Ascending aorta (tissue), 2 donors: ENCODE measurements around the gene FOXP1. TPM values are rescaled to one million over a fixed set of nuclear protein-coding genes. Genes with fewer than 3 reads are reported as not detected.

ENCODE experiments used
- DNase-seq, 2 donors: peaks; one replicate each; pipeline ENCODE4 v3.0.0-alpha.2; 2019; ENCODE audit warnings: low spot score in 2 of 2
- H3K27ac ChIP-seq, 2 donors: fragments of 200-600 bp; sonication (generic); one replicate each; pipeline ENCODE4 v1.5.1; 2016 to 2017; ENCODE audit warnings: mild to moderate bottlenecking in 1 of 2
- H3K27me3 ChIP-seq: fragments of 200-600 bp; sonication (generic); one replicate; pipeline ENCODE4 v1.5.1; 2017
- H3K36me3 ChIP-seq, 2 donors: fragments of 200-600 bp; sonication (generic); one replicate each; pipeline ENCODE4 v1.5.1; 2016
- H3K4me1 ChIP-seq, 2 donors: fragments of 200-600 bp; sonication (generic); one replicate each; pipeline ENCODE4 v1.5.1; 2016 to 2017; ENCODE audit warnings: mild to moderate bottlenecking in 1 of 2
- H3K4me3 ChIP-seq, 2 donors: fragments of 200-600 bp; sonication (generic); one replicate each; pipeline ENCODE4 v1.5.1; 2016 to 2017; ENCODE audit warnings: mild to moderate bottlenecking in 1 of 2
- H3K9me3 ChIP-seq, 2 donors: fragments of 200-600 bp; sonication (generic); one replicate each; pipeline ENCODE4 v1.5.1; 2016
- CTCF ChIP-seq, 3 experiments: fragments of 200-600 bp in 2 of 3; fragments of 450-650 bp in 1 of 3; sonication (generic) in 2 of 3; IDR thresholded peaks; one replicate each; pipeline ENCODE4 v1.5.1; 2016 to 2019; ENCODE audit warnings: antibody characterized with exemption in 3 of 3, mild to moderate bottlenecking in 1 of 3, moderate library complexity in 1 of 3
- intact Hi-C: fragments of 100-400 bp; cut with DNase I; formaldehyde crosslinking; loops from one replicate; pipeline ENCODE4 v1.15.1; 2023
- total RNA-seq: library from RNA; depleted of rRNA; stranded (reverse); fragments of >200 nt; gene quantifications from one replicate; pipeline ENCODE4 v1.1.0, GENCODE V29; 2016

FOXP1 gene
- total RNA-seq, 1 donor from 2014 or later: 171 TPM

GRCh38 chr3:71484452-71484851, 99.1 kb downstream of the FOXP1 start:
- H3K27me3 ChIP-seq: no peaks in the 10 kb centered on the region
- H3K9me3 ChIP-seq: no peaks in the 10 kb centered on the region
- no peak for TF ChIP-seq CTCF (IDR thresholded peaks at IDR 0.05)
- intact Hi-C loops: no loop called here
- H3K27ac ChIP-seq: no peak overlapping the region
- H3K4me3 ChIP-seq: no peak overlapping the region
- H3K36me3 ChIP-seq: no peaks in the 10 kb centered on the region
- no peak for DNase-seq
- H3K4me1 ChIP-seq: no peaks in the 10 kb centered on the region

GRCh38 chr3:71484047-71484446, 99.5 kb downstream of the FOXP1 start:
- DNase-seq: no peak
- intact Hi-C loops: no loop called here
- no peak for TF ChIP-seq CTCF (IDR thresholded peaks at IDR 0.05)
- no peaks in the 10 kb centered on the region for H3K36me3 ChIP-seq
- H3K27ac ChIP-seq: no peak overlapping the region
- no peaks in the 10 kb centered on the region for H3K9me3 ChIP-seq
- H3K27me3 ChIP-seq: no peaks in the 10 kb centered on the region
- H3K4me3 ChIP-seq: no peak overlapping the region
- H3K4me1 ChIP-seq: no peaks in the 10 kb centered on the region

GRCh38 chr3:71482771-71483170, 100.8 kb downstream of the FOXP1 start:
- Histone ChIP-seq H3K27ac (no peak overlapping the region), H3K9me3 (no peaks in the 10 kb centered on the region), H3K36me3 (no peaks in the 10 kb centered on the region), H3K4me3 (no peak overlapping the region), H3K27me3 (no peaks in the 10 kb centered on the region), H3K4me1 (no peaks in the 10 kb centered on the region)
- intact Hi-C loops: no loop called here
- no peak for TF ChIP-seq CTCF (IDR thresholded peaks at IDR 0.05)
- no peak for DNase-seq

GRCh38 chr3:71478568-71478967, 105.0 kb downstream of the FOXP1 start:
- Histone ChIP-seq H3K36me3 (no peaks in the 10 kb centered on the region), H3K9me3 (no peaks in the 10 kb centered on the region), H3K27me3 (no peaks in the 10 kb centered on the region), H3K4me3 (no peak overlapping the region), H3K27ac (no peak overlapping the region), H3K4me1 (no peaks in the 10 kb centered on the region)
- TF ChIP-seq CTCF (IDR thresholded peaks at IDR 0.05): no peak
- DNase-seq: no peak
- intact Hi-C loops: no loop called here

GRCh38 chr3:71476950-71477349, 106.6 kb downstream of the FOXP1 start:
- Histone ChIP-seq H3K4me1 (no peaks in the 10 kb centered on the region), H3K27me3 (no peaks in the 10 kb centered on the region), H3K4me3 (no peak overlapping the region), H3K27ac (no peak overlapping the region), H3K9me3 (no peaks in the 10 kb centered on the region), H3K36me3 (no peaks in the 10 kb centered on the region)
- intact Hi-C loops: no loop called here
- DNase-seq: no peak
- no peak for TF ChIP-seq CTCF (IDR thresholded peaks at IDR 0.05)

GRCh38 chr3:71469138-71469435, 114.4 kb downstream of the FOXP1 start:
- Histone ChIP-seq H3K4me3 (no peak overlapping the region), H3K27ac (peak overlapping the region in 1 of 2 donors; percentile 13), H3K9me3 (no peaks in the 10 kb centered on the region), H3K4me1 (peaks cover 0 to 9% of the 10 kb centered on the region in 2 donors), H3K27me3 (no peaks in the 10 kb centered on the region), H3K36me3 (no peaks in the 10 kb centered on the region)
- no peak for TF ChIP-seq CTCF (IDR thresholded peaks at IDR 0.05)
- intact Hi-C loops: no loop called here
- no peak for DNase-seq
